Measurements from ENCODE around the gene CADM4.
A peak's percentile ranks its signal among the peaks of the same experiment; 100 is the strongest.
"Not testable (repeated sequence)": the region's sequence is repeated elsewhere in the genome, so short reads cannot be mapped to it uniquely, and the experiment has no call there.

CADM4 gene, protein sequence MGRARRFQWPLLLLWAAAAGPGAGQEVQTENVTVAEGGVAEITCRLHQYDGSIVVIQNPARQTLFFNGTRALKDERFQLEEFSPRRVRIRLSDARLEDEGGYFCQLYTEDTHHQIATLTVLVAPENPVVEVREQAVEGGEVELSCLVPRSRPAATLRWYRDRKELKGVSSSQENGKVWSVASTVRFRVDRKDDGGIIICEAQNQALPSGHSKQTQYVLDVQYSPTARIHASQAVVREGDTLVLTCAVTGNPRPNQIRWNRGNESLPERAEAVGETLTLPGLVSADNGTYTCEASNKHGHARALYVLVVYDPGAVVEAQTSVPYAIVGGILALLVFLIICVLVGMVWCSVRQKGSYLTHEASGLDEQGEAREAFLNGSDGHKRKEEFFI

GRCh38 chr19:43639519-43640423 lies at the start of gene CADM4:
CADM4 (minus strand) TSS chr19:43639850; CDS start chr19:43639790, 60 bp downstream.
- DNase-seq (ENCODE audit: low spot score): peak; percentile 35

DNA sequence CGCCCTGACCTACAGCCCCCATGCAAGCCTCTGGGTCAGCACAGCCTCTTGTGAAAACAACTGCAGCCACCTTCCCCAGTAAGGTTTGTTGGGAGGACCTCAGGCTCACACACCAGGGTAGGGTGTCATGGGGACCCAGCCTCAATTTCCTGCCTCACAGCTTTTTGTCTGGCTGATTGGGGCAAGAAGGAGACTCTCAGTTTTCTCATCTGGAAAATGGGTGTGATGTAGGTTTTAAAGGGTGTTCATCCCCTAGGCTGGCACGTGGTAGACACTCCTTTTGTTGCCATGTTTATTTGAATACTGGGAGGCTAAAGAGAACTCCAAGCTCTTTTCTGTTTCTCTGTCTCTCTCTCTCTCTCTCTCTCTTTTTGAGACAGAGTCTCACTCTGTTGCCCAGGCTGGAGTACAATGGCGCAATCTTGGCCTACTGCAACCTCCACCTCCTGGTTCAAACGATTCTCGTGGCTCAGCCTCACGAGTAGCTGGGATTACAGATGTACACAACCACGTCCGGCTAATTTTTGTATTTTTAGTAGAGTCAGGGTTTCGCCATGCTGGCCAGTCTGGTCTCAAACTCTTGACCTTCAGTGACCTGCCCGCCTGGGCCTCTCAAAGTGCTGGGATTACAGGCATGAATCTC lies 48.5 kb upstream of the CADM4 start:
- DNase-seq (ENCODE audit: low spot score): no peak

DNA sequence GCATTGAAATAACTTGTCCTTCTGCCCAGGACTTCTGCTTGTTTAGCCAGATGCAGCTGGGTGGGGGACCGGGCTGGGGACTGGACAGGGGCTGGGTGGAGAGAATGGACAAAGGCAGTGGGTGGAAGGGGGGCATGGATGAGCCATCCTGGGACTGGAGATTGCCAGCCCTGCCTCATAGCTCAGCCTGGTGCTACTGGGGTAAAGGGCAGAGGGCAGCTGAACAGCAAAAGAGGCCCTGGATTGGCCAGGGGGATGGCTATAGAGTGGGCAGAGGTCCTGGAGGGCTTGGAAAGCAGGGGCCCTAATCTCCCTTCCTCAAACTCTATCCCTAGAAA lies 48.0 kb upstream of the CADM4 start:
- no peak for DNase-seq (ENCODE audit: low spot score)

- no peak for DNase-seq (ENCODE audit: low spot score)
These were observed 44.7 kb upstream of the CADM4 start for GRCh38 chr19:43684326-43684725.

DNA sequence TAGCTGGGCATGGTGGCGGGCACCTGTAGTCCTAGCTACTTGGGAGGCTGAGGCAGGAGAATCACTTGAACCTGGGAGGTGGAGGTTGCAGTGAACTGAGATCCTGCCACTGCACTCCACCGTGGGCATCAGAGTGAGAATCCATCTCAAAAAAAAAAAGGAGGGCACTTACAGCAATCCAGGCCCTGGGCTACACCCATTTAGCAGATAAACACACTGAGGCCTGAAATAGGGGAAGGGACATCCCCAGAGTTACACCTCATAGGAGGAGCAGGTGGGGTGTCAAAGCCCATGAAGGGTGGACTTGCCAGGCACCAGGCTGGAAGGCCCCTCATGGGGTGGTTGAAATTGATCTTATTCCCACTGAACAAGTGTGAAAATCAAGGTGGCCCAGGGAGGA lies 44.3 kb upstream of the CADM4 start:
- no peak for DNase-seq (ENCODE audit: low spot score)

DNA sequence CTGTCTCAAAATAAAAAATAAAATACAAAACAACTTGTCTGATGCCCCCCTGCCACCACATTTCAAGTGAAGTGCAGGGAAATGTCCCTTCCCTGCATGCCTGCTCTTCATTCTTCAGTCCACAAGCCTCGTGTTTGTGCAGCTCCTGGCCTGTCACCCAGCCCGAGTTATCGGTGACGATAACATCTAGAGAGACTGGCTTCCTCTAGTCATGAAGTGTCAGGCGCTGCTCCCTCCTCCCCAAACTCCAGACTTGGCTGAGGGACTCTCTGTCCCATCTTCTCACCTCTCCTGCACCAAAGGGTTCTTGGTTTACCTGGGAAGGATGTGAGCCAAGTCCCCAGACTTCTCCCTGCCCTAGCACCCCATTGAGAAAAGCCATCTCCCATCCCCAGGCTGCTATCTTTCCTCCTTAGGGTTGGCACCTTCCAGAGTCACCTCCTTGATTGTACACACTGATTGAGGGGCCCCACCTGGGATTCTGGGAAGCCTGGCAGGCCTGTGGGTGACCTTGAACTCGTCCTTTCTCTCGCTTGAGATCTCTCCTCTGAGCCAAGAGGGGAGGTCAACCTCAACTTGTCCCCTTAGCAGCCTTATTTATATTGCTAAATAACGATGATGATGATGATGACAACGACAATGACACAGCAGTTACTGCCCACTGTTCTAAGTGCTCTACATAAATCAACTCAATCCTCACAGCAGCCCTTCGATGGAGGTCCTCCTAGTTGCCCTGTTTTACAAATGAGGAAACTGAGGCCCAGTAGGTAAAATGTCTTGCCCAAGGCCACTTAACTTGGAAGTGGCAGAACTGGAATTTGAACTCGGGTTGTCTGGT lies 43.4 kb upstream of the CADM4 start:
- no peak for DNase-seq (ENCODE audit: low spot score)

DNA sequence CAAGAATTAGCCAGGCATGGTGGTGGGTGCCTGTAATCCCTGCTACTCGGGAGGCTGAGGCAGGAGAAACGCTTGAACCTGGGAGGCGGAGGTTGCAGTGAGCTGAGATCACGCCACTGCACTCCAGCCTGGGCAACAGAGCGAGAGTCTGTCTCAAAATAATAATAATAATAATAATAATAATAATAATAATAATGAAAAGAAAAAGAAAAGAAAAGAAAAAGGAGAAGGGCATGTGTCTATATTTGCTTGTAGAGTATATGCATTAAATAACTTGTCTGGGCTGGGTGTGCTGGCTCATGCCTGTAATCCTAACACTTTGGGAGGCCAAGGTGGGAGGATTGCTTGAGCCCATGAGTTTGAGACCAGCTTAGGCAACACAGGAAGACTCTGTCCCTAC lies 42.6 kb upstream of the CADM4 start:
- DNase-seq (ENCODE audit: low spot score): not testable (repeated sequence)

DNA sequence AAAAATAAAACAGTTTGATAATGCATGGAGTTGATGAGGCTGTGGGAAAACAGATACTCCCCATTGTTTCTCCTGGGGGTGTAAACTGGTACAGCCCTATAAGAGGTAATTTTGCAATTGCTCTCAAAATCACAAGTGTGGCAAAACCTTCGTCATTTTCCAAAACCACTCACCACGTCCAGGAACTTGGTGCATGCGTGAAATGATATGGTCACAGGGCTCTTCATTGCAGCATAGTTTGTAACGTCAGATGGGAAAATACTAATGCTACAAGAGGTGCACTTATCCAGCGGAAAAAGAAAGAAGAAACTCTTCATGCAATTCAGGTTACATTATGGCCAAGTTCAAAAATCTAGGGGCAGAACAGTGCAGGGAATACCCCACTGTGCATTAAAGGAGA lies 42.2 kb upstream of the CADM4 start:
- no peak for DNase-seq (ENCODE audit: low spot score)

DNA sequence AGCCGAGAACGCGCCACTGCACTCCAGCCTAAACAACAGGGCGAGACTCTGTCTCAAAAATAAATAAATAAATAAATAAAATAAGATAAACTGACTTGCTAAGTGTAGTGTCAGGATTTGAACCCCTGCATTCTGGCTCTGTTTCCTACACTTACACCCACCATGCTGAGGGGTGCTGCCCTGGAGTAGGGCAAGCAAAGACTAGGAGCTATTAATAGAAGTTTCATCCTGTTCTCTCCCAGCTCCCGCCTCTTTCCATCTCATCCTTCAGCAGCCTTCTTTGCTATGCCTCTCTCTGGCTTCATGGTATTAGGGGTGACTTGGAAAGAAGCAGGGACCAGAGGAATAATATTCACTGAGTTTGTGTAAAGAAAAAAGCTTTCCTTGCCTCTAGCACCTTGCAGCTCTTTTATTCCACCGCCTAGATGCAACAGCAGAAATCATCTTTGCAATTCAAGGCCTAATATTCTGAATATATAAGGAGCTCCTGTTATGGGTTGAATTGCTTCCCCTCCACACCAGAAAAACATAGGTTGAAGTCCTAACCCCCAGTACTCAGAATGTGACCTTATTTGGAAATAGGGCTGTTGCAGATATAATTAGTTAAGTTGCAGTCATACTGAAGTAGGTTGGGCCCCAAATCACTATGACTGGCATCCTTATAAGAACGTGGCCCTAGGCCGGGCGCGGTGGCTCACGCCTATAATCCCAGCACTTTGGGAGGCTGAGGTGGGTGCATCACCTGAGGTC lies 39.0 kb upstream of the CADM4 start:
- DNase-seq (ENCODE audit: low spot score): no peak

DNA sequence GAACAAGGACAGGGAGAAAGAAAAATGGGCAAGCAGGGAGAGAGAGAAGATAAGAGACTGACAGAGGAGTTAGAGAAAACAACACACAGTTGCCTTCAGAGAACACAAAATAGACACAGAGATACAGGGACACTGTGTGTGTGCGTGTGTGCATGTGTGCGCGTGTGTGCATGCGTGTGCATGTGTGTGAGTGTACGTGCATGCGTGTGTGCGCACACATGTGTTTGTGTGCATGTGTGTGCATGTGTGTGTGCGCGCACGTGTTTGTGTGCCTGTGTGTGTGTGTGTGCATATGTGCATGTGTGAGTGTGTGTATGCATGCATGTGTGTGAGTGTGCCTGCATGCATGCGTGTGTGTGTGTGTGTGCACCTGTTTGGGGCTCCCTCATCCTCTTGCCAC lies 36.3 kb upstream of the CADM4 start:
- no peak for DNase-seq (ENCODE audit: low spot score)

DNA sequence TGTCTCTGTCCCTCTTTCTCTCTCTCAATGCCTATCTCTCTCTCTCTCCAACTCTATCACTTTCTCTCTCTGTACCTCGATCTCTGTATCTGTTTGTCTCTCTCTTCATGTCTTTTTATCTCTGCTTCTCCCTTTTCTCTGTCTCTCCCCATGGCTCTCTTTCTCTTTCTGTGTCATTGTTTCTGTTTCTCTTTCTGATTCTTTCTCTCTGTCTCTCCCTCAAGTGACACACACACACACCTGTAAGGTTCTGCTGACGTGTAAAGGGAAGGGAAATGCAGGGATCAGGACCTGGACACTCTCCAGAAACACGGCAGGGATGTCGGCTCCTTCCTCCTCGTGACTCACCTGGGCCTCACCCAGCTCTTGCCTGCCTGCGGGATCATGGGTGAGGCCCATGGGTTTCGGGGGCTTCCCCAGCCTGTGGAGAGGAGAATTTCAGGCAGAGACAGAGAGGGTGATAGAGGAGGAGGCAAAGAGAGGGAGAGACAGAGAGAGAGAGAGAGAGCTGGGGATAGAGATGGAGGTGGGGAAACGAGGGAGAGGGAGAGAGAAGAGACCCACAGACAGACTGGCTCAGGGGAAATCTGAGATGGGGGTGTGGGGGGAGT lies 35.7 kb upstream of the CADM4 start:
- no peak for DNase-seq (ENCODE audit: low spot score)

GRCh38 chr19:43674596-43674995 lies 34.9 kb upstream of the CADM4 start:
- no peak for DNase-seq (ENCODE audit: low spot score)

- no peak for DNase-seq (ENCODE audit: low spot score)
These were observed 34.5 kb upstream of the CADM4 start for GRCh38 chr19:43674183-43674582.

DNA sequence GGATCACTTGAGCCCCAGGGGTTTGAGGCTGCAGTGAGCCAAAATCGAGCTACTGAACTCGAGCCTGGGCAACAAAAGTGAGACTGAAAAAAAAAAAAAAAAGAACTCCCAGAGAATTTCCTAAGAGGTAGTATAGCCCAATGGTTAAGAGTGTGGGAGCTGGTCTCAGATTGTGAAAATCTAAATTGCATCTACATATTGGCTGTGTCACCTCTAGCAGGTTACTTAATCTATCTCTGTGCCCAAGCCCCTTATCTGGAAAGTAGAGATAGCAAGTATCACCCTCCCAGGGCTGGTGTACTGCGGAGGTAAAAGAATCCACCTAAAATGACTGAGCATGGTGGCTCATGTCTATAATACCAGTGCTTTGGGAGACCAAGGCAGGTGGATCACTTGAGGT lies 34.0 kb upstream of the CADM4 start:
- DNase-seq (ENCODE audit: low spot score): no peak

DNA sequence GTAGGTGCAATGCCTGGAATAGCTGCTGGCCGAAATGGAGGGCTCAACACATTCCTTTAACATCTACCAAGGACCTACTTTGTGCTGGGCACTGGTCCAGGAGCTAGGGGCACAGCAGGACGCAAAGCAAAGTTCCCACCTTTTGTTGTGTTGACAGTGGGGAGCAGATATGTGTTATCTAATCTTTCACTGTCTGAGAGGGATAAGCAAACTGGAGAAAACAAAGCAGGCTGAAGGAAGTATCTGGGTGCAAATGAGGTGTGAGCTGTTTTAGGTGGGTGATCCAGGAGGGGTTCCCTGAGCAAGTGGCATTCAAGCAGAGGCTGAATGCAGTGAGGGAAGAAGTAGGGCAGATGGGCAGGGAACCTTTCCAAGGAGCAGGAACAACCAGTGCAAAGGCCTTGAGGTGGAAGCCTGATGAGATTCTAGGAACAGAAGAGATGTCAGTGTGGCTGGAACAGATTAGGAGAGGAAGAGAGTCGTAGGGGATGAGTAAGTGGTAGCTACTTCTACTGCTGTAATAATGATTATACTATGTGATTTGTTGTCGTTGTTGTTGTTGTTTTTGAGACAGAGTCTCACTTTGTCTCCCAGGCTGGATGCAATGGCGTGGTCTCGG lies 32.5 kb upstream of the CADM4 start:
- no peak for DNase-seq (ENCODE audit: low spot score)

- peak; percentile 96 for DNase-seq (ENCODE audit: low spot score)
These were observed 28.9 kb upstream of the CADM4 start for GRCh38 chr19:43668406-43669109.

GRCh38 chr19:43667876-43668405 lies 28.3 kb upstream of the CADM4 start:
- no peak for DNase-seq (ENCODE audit: low spot score)

DNA sequence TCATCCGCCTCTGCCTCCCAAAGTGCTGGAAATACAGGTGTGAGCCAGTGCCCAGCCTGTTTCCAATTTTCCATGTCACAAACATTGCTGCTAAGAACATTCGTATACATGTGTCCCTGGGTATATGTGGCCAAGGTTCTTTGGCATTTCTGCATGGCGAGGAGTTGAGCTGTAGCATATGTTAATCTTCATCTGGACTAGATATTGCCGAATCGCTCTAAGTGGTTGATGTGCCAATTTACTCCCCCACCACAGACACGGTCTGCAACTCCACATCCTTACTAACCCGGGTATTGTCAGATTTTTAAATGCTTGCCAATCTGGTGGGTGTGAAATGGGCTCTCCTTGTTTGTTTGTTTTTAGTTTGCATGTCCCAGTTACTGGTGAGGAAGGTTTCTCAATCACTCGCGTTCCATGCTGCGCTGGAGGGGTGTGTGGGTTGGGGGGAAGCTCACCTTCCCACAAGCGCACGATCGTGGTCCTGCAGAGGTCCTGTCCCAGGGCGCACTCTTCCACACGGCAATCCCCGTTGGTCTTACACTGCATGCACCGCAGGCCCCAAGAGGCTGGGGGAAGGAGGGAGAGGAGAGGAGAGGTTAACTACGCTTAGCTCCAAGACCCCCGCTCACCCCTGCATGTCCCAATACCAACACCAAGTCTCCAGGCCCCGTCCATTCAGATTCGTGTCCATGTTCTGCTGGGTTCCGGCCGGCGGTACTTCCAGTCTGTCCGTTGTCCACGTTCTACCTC lies 27.7 kb upstream of the CADM4 start:
- no peak for DNase-seq (ENCODE audit: low spot score)

- DNase-seq (ENCODE audit: low spot score): peak; percentile 41
These were observed 24.4 kb upstream of the CADM4 start for GRCh38 chr19:43664018-43664417.

All from CD4-positive, alpha-beta T cell treated with Interleukin-2 at 100 ng/mL for 4 hours (primary cell).